AG08395 (cell line): Measurements from ENCODE around the gene NHSL1.
A peak's percentile ranks its signal among the peaks of the same experiment; 100 is the strongest.

Experiments
- DNase-seq: peaks from one replicate; pipeline ENCODE4 v3.0.0; 2012; ENCODE audit warnings: mixed read lengths, low spot score

Gene NHSL1

GRCh38 chr6:138464085-138464484 is 35.2 kb downstream of the NHSL1 start:
- no peak for DNase-seq

- no peak for DNase-seq
Observed at GRCh38 chr6:138461647-138462046, 37.6 kb downstream of the NHSL1 start.

GRCh38 chr6:138456401-138456790 is 42.9 kb downstream of the NHSL1 start:
- DNase-seq: no peak

- DNase-seq: peak; percentile 9
Observed at GRCh38 chr6:138455746-138456400, 43.4 kb downstream of the NHSL1 start.

DNA sequence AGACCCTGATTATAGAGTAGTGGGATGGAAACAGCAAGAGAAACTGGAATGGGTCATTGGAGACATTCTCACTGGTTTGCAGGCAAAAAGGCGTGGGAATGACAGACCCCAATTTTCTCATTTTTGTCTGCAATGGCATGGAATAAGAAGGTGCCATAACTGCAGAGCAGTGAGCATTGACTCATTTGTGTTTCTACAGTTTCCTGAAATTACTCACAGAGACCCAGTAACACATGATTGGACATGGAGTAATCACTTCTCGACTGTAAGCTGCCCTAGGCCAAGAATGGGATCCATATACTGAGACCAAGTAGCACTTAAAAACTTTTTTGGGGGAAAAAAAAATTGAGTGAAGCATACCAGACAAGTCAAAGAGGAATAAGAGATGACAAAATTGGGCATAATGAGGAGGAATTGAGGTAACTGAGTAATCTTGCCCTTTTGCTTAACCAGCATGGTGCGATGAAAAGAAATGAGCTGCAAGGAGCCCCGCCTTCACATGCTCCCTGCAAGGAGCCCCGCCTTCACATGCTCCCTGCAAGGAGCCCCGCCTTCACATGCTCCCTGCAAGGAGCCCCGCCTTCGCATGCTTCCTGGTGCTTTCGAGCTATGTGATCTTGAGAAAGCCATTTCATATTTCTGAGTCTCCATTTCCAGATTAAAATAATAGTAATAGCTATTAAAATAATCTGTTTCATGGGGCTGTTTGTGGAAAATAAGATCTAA is 44.1 kb downstream of the NHSL1 start:
- DNase-seq: no peak

DNA sequence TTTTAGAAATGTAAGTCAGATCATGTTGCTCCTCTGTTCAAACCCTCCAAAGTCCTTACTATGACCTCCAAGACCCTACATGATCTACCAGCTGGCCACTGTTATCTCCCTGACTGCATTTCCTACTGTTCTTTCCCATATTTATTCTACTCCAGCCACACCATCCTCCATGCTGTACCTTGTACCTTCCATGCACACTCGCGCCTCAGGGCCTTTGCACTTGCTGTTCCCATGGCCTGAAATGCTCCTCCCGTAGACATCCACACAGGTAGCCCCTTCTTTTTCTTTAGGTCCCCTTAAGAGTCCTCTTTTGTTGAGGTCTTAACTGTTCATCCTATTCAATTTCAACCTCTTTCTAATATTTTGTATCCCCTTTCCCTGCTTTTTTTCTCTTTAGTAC is 48.3 kb downstream of the NHSL1 start:
- no peak for DNase-seq

DNA sequence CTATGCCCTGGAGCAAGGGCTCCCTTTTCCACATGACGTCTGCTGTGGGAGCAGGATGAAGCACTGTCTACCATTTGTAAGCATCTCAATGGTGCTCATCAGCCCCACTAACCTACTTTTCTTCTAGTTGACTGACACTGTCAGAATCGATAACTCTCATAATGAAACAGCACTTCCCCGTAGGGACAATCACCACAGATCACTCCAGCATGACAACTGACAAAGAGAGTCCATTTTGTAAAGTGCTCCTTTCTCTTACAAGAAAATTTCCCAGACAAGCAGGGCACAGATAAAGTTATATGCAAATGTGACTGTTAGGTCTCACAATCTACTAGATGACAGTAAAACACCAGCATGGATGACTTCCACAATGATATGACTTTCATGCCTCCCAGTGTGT is 48.8 kb downstream of the NHSL1 start:
- DNase-seq: no peak

- DNase-seq: no peak
Observed at GRCh38 chr6:138446821-138447220, 52.5 kb downstream of the NHSL1 start.

DNA sequence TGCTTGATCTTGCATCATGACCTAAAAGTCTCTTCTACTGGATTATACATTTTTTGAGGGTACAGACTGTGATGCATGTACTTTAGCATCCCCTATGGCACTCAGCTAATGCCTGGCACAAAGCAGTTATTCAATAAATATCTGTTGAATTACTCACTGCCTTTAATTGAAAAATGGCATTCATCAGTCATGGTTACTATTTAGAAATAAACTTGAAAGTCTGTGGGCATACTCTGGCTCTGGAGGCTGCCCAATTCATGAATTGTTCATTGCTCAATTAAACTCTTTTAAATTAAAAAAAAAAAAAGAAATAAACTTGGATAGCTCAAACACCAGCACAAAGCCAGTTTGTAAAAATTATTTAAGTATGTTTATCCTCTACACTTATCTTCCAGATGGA is 55.3 kb downstream of the NHSL1 start:
- DNase-seq: no peak

GRCh38 chr6:138442663-138443062 is 56.6 kb downstream of the NHSL1 start:
- no peak for DNase-seq

DNA sequence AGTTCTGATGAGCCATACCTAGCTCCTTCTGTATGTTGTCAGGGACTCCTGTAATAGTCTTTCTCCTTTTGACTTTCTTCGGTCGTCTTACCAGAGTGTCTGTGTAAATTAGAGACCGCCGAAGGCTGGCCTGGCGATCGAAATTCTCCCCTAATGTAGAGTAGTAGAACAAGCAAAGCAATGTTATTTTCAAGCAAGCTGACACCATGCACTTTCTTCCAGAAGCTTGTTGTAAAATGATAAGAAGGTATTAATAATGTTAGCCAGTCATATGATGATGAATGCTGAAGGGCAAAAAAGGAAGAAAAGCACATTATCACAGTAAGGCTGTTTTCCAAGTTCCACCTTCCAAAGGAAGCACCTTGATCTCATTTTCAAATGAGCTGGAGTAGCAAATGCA is 57.3 kb downstream of the NHSL1 start:
- no peak for DNase-seq

DNA sequence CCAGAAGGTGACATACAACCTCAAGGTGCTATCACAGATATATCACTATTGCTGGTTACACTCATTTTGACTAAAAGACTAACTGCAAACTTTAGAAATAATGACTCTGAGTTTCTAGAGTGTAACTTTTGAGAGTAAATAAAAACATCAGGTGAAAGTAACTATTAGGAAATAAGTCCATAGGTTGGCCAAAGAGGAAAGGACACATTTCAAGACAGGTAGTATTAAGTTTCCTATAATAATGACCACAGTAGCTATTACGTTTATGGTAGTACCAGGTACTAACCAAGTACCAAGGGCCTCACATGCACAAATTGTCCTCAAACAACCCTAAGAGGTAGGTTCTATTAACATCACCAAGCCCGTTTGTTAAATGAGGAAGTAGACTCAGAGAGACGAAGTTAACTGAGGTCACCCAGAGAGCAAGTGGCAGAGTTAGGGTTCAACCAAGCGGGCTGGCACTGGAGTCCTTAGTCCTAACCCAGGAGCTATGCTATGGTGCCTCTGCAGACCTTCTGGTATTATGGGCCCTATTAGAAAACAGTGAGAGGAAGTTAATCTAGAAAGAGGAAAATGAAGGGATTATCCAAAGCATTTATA is 58.4 kb downstream of the NHSL1 start:
- no peak for DNase-seq

DNA sequence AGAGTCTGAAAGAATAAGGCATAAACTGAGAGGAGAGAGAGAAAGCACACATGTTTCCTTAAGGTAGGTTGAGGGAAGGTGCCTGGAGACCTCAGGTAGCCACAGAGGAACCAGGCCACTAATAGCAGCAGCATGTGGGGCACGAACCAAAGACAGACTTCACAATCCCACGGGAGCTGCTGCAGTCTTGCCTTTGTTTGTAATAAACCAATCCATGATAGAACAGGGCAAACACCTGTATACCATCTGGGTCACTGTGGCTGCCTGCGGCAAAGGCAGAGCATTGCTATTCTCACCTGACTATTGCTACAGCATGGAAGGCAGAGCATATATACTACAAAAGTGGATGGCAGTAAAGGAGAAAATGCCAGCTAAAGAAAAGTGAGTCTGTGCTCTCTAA is 59.0 kb downstream of the NHSL1 start:
- no peak for DNase-seq

DNA sequence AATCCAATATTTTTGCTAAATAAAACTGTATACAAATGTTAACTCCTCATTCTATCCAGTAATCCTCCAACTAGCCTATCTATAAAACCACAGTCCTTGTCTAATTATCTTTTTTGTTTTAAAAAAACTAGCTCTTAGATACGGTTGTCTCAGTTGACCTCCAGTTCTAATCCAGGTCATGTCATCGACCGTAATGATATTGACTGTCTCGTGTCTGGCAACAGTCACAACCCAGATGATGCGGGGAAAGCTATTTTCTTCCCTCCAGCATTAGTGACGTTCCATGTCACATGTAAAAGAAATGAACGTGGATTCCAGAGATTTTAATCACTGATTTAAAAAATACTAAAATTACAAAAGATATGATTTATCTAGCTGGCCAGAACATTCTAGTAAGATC is 59.7 kb downstream of the NHSL1 start:
- no peak for DNase-seq

DNA sequence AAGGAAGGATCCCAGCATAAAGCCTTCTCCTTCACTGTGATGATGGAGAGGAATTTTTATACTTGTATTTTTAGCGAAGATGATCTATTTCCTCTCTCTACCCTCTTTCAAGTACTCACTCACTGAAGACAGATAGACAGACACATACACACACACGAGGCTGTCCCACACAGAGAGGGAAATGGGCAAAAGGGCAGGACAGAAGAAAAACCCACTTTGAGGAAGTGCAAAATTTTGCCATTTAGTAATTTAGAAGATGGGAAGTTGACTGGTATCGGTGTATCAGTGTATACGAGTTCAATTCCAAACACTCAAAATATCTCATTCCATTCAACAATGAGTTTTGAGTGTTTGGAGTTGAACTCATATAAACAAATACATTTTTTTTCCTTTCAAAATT is 64.4 kb downstream of the NHSL1 start:
- no peak for DNase-seq

DNA sequence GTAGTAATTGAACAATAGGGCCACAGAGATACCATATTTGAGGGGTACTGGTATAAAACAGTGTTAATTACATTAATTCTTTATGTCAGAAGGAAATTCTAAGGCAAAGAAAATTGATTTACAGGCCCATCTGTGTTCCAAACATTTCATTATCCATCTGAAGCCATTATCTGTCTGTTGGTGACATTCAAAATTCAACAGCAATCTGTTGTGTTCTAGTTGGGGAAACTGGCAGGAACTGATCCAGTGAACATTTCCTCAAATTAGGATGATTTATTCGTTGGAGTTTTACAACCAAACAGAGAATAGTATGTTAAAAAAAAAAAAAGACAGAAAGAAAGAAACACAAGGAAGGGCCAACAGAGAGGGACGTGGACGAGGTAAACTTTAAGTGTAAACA is 65.2 kb downstream of the NHSL1 start:
- DNase-seq: no peak

GRCh38 chr6:138432063-138432356 is 67.3 kb downstream of the NHSL1 start:
- no peak for DNase-seq

- DNase-seq: no peak
Observed at GRCh38 chr6:138431256-138432062, 67.8 kb downstream of the NHSL1 start.

DNA sequence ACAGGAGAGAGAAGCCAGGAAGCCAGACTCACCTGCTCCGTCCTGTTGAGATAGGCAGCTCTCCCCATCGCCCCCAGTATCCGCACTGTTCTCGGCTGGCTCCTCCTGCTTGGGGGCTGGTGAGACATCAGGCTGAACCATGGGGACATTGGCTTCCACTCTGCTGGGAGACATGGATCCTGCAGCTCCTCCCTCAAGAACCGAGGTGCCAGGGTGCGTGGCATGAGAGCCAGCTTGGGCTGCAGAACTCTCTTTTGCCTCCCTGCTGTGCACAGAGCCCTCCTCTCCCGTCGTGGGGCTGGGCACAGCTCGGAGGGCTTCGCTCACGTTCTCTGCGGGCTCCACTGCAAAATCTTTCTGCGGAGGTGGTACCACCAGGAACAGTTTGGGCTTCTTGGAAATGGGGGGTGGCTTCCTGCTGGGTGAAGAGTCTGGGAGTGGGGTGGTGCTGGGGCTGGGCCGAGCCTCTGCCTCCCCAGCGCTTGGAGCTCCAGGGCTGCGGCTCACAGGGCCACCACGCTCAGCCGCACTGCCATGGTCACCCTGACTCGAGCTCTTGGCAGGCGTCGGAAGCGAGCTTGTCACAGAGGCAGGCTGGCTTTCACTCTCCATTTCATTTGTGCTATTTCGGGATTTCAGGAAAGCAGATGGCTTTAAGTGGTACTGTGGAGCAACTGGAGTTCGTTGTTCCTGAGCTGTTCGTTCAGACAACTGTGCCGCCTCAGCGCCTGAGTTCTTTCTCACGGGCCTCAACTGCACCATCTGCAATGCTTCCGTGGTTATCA is 68.7 kb downstream of the NHSL1 start:
- no peak for DNase-seq

DNA sequence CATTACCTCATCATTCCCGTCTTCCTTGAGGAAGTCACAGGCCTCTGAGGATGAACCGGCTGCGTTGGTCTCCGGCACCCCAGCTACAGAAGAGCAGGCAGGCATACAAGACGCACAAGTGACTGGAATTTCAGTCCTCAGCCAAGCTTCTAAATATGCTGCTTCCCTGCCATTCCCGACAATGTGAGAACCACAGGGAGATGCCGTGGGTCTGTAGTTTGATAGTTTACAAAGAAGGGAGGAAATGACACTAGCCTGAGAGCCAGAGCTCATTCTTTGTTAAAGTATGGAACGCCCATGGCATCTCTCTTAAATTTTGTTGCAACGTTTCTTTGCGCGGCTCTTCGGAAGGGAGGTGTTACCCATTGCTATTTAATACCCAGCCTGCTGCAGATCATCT is 69.5 kb downstream of the NHSL1 start:
- no peak for DNase-seq

DNA sequence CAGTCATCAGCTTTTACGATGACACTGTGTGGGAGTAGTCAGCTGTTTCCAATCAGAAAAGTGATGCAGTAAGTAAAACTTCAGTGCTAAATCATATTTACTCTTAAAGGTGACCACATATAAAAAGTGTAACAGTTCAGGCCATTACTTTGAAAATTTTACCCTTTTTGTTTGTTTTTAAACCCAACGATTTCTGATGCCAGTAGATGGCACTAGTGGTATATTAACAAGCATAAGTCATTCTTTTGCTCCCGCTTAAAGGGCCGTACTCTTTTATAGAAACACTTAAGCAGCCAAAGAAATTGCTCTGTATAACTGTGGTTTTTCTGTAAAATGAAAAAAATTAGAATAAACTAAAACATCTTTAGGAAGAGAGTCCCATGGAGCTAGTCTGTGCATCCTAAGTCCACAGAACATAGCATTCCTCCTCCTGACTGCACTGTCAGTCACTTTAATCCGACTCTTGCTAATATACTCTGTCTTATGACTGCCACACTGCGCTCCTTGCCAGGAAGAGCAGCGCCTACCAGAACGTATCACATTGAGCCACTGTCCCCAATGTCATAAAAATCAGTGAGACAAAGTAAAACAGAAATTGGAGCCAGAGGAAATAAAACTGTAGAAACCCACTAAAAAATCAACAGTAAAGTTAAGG is 70.2 kb downstream of the NHSL1 start:
- DNase-seq: peak; percentile 60

DNA sequence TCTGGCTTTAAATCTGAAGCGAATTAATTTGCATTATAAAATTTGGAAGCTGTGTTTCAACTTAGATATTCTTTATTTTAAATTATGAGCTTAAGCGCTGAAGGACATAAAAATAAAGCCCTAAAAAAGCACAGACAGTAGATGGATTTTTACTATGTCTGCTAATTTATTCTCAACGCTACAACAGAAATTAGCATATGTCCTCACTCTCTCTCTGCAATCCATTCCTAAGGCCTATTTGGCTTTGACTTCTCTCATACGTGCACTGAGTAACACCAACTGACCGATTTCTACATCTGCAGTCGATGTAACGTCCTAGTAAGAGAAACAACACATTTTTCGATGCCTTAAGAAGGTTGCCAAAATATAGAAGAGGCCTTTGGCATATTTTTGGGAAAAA is 71.6 kb downstream of the NHSL1 start:
- DNase-seq: no peak
